K562 (cell line): Measurements from ENCODE around the gene INSL3. TPM values are rescaled to one million over a fixed set of nuclear protein-coding genes. Genes with fewer than 3 reads are reported as not detected.
A peak's percentile ranks its signal among the peaks of the same experiment; 100 is the strongest.

Source experiments
- ATAC-seq: fragments of 200-7000 bp; cut with Tn5 transposase; 3 replicates; pipeline ENCODE4 v1.9.1; 2020; ENCODE audit warnings: moderate library complexity
- BruUV-seq: library from RNA; stranded (reverse); fragments of 400-500 nt; replicated peaks from 2 replicates; lab custom pipeline; 2021; lab: Mats Ljungman, UMichigan
- CTCF ChIA-PET: fragments of 300-600 bp; formaldehyde crosslinking; extraction: SDS; loops from one replicate; lab custom pipeline; 2021; ENCODE audit warnings: low intra/inter-chr PET ratio; lab: Yijun Ruan, JAX
- POLR2A ChIA-PET: fragments of 300-600, 350-650 bp; sonication (Branson Sonifier 250); formaldehyde crosslinking; extraction: SDS; loops from one replicate; lab custom pipeline; 2021; ENCODE audit warnings: antibody characterized with exemption, inconsistent platforms; lab: Yijun Ruan, JAX
- DNase-seq, 4 experiments: peaks; one replicate each; pipeline versions ENCODE4 v3.0.0 to v3.0.0-alpha.2; 2011 to 2018; ENCODE audit warnings: low spot score in 3 of 4, mixed read lengths in 3 of 4; ENCODE audit errors: extremely low read depth in 1 of 4
- FAIRE-seq: peaks from 2 replicates; lab custom pipeline; 2011; peaks lifted over from hg19 to GRCh38; lab: Jason Lieb, UNC
- H2AFZ ChIP-seq: 2 replicates; pipeline ENCODE4 v1.6.0; 2011; ENCODE audit warnings: low read depth, low read length, control low read depth, inconsistent platforms
- H3K27ac ChIP-seq: fragments of 200-600 bp; 3 replicates; pipeline ENCODE4 v1.8.0; 2011; ENCODE audit warnings: low read depth, mild to moderate bottlenecking, control low read depth, inconsistent platforms, low read length, moderate library complexity, mixed read lengths; ENCODE audit errors: extremely low read depth
- H3K27me3 ChIP-seq, 2 experiments: fragments of 300-600 bp in 1 of 2; 2 replicates in 1 of 2; 3 replicates in 1 of 2; pipeline versions ENCODE4 v1.6.0 to v1.8.0; 2011; ENCODE audit warnings: inconsistent platforms in 2 of 2, low read length in 2 of 2, mild to moderate bottlenecking in 1 of 2, mixed read lengths in 1 of 2, moderate library complexity in 1 of 2; ENCODE audit not compliant: control insufficient read depth in 2 of 2, insufficient read depth in 2 of 2
- H3K36me3 ChIP-seq: fragments of 300-600 bp; 3 replicates; pipeline ENCODE4 v1.8.0; 2011; ENCODE audit warnings: mild to moderate bottlenecking, low read length, inconsistent platforms; ENCODE audit not compliant: control insufficient read depth, insufficient read depth
- H3K4me1 ChIP-seq, 2 experiments: fragments of 200-600 bp in 1 of 2; replicated peaks in 1 of 2; 2 replicates in 1 of 2; 3 replicates in 1 of 2; pipeline versions ENCODE4 v1.5.1 to v1.8.0; 2011; ENCODE audit warnings: inconsistent platforms in 2 of 2, low read length in 2 of 2, mild to moderate bottlenecking in 1 of 2, mixed read lengths in 1 of 2, moderate library complexity in 1 of 2; ENCODE audit not compliant: control insufficient read depth in 2 of 2, insufficient read depth in 2 of 2
- H3K4me2 ChIP-seq: 2 replicates; pipeline ENCODE4 v1.6.1; 2011; ENCODE audit warnings: low read length, control low read depth, inconsistent platforms, mixed read lengths; ENCODE audit not compliant: insufficient read depth
- H3K4me3 ChIP-seq: fragments of 200-600 bp; sonication (generic), shearing (Covaris generic); 2 replicates; pipeline ENCODE4 v1.5.1; 2016; ENCODE audit warnings: control low read depth, inconsistent platforms
- H3K79me2 ChIP-seq: fragments of 200-600 bp; 3 replicates; pipeline ENCODE4 v1.8.0; 2011; ENCODE audit warnings: low read length, inconsistent platforms; ENCODE audit not compliant: control insufficient read depth, insufficient read depth
- H3K9ac ChIP-seq, 2 experiments: 2 replicates each; pipeline versions ENCODE4 v1.6.0 to v1.6.1; 2011; ENCODE audit warnings: low read depth in 2 of 2, low read length in 2 of 2, control low read depth in 1 of 2, inconsistent platforms in 1 of 2, mild to moderate bottlenecking in 1 of 2, mixed read lengths in 1 of 2; ENCODE audit not compliant: insufficient read depth in 1 of 2
- H3K9me1 ChIP-seq: one replicate; pipeline ENCODE4 v1.6.0; 2011; ENCODE audit warnings: inconsistent platforms, mild to moderate bottlenecking, low read length, moderate library complexity; ENCODE audit not compliant: control insufficient read depth, insufficient read depth
- H3K9me3 ChIP-seq: replicated peaks from 2 replicates; pipeline ENCODE4 v1.5.1; 2011; ENCODE audit warnings: low read depth, low read length, inconsistent platforms; ENCODE audit not compliant: control insufficient read depth, insufficient read depth
- H4K20me1 ChIP-seq: replicated peaks from 2 replicates; pipeline ENCODE4 v1.6.1; 2011; ENCODE audit warnings: low read length, inconsistent platforms, mixed read lengths; ENCODE audit not compliant: control insufficient read depth, insufficient read depth
- ATF1 ChIP-seq, 2 experiments: fragments of 450-650 bp in 1 of 2; IDR thresholded peaks; 2 replicates each; pipeline ENCODE4 v1.6.1; 2016; ENCODE audit warnings: missing compliant biosample characterization in 1 of 2, missing genetic modification characterization in 1 of 2
- BCOR ChIP-seq: fragments of 450-650 bp; IDR thresholded peaks from 2 replicates; pipeline ENCODE4 v1.6.1; 2016
- BRD9 ChIP-seq: fragments of 450-650 bp; IDR thresholded peaks from 2 replicates; pipeline ENCODE4 v1.6.1; 2018; ENCODE audit warnings: low read depth; ENCODE audit not compliant: partially characterized antibody
- ETV1 ChIP-seq: fragments of 450-650 bp; conservative IDR thresholded peaks from 2 replicates; pipeline ENCODE4 v1.6.1; 2016; ENCODE audit warnings: missing genetic modification characterization, control low read depth, low read depth, missing compliant biosample characterization
- KDM1A ChIP-seq, 2 experiments: fragments of 450-650 bp; IDR thresholded peaks; 2 replicates each; pipeline ENCODE4 v1.6.1; 2016; ENCODE audit warnings: mild to moderate bottlenecking in 2 of 2
- KDM4B ChIP-seq, 2 experiments: fragments of 450-650 bp in 1 of 2; sonication (generic) in 1 of 2; IDR thresholded peaks; 2 replicates each; pipeline ENCODE4 v1.6.1; 2016 to 2017; ENCODE audit warnings: borderline replicate concordance in 2 of 2, antibody characterized with exemption in 1 of 2, low read depth in 1 of 2, mild to moderate bottlenecking in 1 of 2
- KLF1 ChIP-seq: fragments of 450-650 bp; IDR thresholded peaks from 2 replicates; pipeline ENCODE4 v1.6.1; 2016; ENCODE audit warnings: missing genetic modification characterization, missing compliant biosample characterization
- MXI1 ChIP-seq: IDR thresholded peaks from 2 replicates; pipeline ENCODE4 v1.6.1; 2011; ENCODE audit warnings: low read depth, mild to moderate bottlenecking, improper control_type of control experiment, low read length
- PHTF2 ChIP-seq: fragments of 250-450 bp; sonication (Bioruptor Pico); IDR thresholded peaks from 2 replicates; pipeline ENCODE4 v1.5.0; 2021; ENCODE audit warnings: mild to moderate bottlenecking
- RBM25 ChIP-seq: fragments of 200-400 bp; formaldehyde crosslinking; IDR thresholded peaks from 2 replicates; pipeline ENCODE4 v1.6.1; 2018; ENCODE audit warnings: low read length, low read depth, moderate library complexity; ENCODE audit not compliant: severe bottlenecking
- SNRNP70 ChIP-seq: fragments of 200-400 bp; formaldehyde crosslinking; optimal IDR thresholded peaks from 2 replicates; pipeline ENCODE3; 2017; ENCODE audit warnings: low read depth, low read length
- SPI1 ChIP-seq: IDR thresholded peaks from 2 replicates; pipeline ENCODE4 v1.6.1; 2011; ENCODE audit warnings: low read depth, low read length, control low read depth, borderline replicate concordance
- TCF7 ChIP-seq: sonication (generic); IDR thresholded peaks from 2 replicates; pipeline ENCODE4 v1.6.1; 2016; ENCODE audit warnings: antibody characterized with exemption, borderline replicate concordance
- ZBTB17 ChIP-seq: fragments of 450-650 bp; formaldehyde crosslinking; IDR thresholded peaks from 2 replicates; pipeline ENCODE4 v1.4.0; 2020; ENCODE audit warnings: mild to moderate bottlenecking
- WGBS: fragments of 100-300 bp; shearing (Covaris generic); methylation state at CpG from one replicate; pipeline ENCODE4 v1.1.6; 2016; ENCODE audit warnings: low coverage, mixed read lengths; ENCODE audit not compliant: insufficient coverage; ENCODE audit errors: missing lambda C conversion rate; 5-methylcytosine and 5-hydroxymethylcytosine counted together
- in situ Hi-C: fragments of 300-500 bp; cut with MboI; formaldehyde crosslinking; loops from 4 replicates; pipeline ENCODE4 v1.15.0; 2018; ENCODE audit warnings: inconsistent platforms, mixed read lengths
- intact Hi-C: fragments of 100-400 bp; cut with micrococcal nuclease; formaldehyde crosslinking; loops from 2 replicates; pipeline ENCODE4 v1.14.2; 2022
- polyA plus RNA-seq, 8 experiments: library from polyadenylated mRNA; depleted of rRNA in 4 of 8; stranded (reverse) in 5 of 8; unstranded in 3 of 8; fragments of >200 nt; fragmentation: Nextera tagmentation in 2 of 8; fragmentation: Illumina TruSeq in 1 of 8; extraction: Ambion mirVana in 2 of 8; extraction: Trizol in 1 of 8; gene quantifications; 2 replicates each; pipeline versions ENCODE4 v1.2.1 to v1.2.3, GENCODE V29; 2011 to 2014; ENCODE audit warnings: inconsistent platforms in 1 of 8, missing spikeins in 1 of 8
- total RNA-seq, 7 experiments: library from RNA; depleted of rRNA in 6 of 7; stranded (reverse); fragments of >200 nt in 6 of 7; fragmentation: Illumina TruSeq in 2 of 7; extraction: Trizol in 2 of 7; gene quantifications; 2 replicates each; pipeline versions ENCODE4 v1.2.1 to v1.2.3, GENCODE V29; 2011 to 2021; ENCODE audit warnings: low replicate concordance in 1 of 7
- TF ChIP-seq, protein P1 (sequence below): sonication (generic); formaldehyde crosslinking; IDR thresholded peaks from 2 replicates; pipeline ENCODE4 v1.8.0; 2023; ENCODE audit warnings: missing genetic modification reagents, mild to moderate bottlenecking, borderline replicate concordance
- TF ChIP-seq, protein P2 (sequence below): fragments of 250-450 bp; sonication (Bioruptor Pico); IDR thresholded peaks from 2 replicates; pipeline ENCODE4 v1.5.0; 2021
- TF ChIP-seq, protein P3 (sequence below): sonication (generic); formaldehyde crosslinking; IDR thresholded peaks from 2 replicates; pipeline ENCODE4 v1.8.0; 2022; ENCODE audit warnings: missing genetic modification reagents, mild to moderate bottlenecking, moderate library complexity, borderline replicate concordance

Gene INSL3
- total and polyA plus RNA-seq, 9 of the 15 experiments (the other 6 are each of a cell fraction or from before 2014, with no cell fraction given), result not detected

DNA sequence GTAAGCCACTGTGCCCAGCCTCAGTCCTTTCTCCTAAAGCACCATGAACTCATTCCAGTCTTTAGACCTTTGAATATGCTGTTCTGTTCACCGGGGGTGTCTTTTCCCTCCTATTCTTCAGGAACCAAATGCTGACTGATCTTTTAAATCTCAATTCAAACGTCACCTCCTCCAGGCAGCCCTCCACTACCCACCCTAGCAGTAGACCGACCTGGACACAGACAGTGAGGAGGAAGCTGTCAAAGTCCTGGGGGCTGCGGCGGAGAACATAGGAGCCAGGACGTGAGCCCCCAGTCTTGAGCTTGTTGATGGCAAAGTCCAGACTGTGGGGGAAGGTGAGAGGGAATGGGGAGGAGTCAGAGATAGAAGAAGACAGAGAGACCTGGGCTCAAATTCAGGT, 18.7 kb upstream of the INSL3 start:
- Histone ChIP-seq H3K4me1 (peaks cover 0 to 39% of the 10 kb centered on the region in 2 experiments; a peak in 3 of 5 replicates), H3K9me1 (peaks cover 4% of the 10 kb centered on the region), H2AFZ (no peak overlapping the region), H3K79me2 (peaks cover 10% of the 10 kb centered on the region; the same call in 2 of the 3 replicates), H3K36me3 (no peaks in the 10 kb centered on the region), H3K4me2 (no peak overlapping the region), H3K4me3 (no peak overlapping the region), H3K27ac (no peak overlapping the region), H3K9me3 (no peaks in the 10 kb centered on the region), H3K27me3 (peaks cover 7 to 25% of the 10 kb centered on the region in 2 experiments; a peak in 3 of 5 replicates), H3K9ac (no peak overlapping the region), H4K20me1 (no peaks in the 10 kb centered on the region)
- 16% methylated on average over 6 of the region's 6 CpGs for WGBS
- ChIA-PET POLR2A (no interaction called here), CTCF (no interaction called here)
- BruUV-seq, result no TSS peak
- intact Hi-C loops (no loop called here), in situ Hi-C loops (no loop called here)
- FAIRE-seq (no peak), DNase-seq (peak in 1 of 4 experiments; percentile 7), ATAC-seq (no peak)
- TF ChIP-seq KLF1 (no peak), SPI1 (no peak), MXI1 (no peak), ZBTB17 (CRISPR knock-in tag) (no peak), RBM25 (peak; percentile 53), ETV1 (tag) (no peak), KDM1A (IDR thresholded peaks at IDR 0.05) (0 out of 4 replicates have a peak, but pooled peaks of 1 of the 2 experiments have one; percentile 11), PHTF2 (no peak), TCF7 (no peak), BRD9 (no peak), SNRNP70 (no peak), BCOR (peak; percentile 53), KDM4B (IDR thresholded peaks at IDR 0.05; ENCODE audit: borderline replicate concordance in 2 of 2, low read depth in 1 of 2) (no peak), ATF1 (CRISPR knock-in tag; IDR thresholded peaks at IDR 0.05) (no peak), ATF1 (tag; IDR thresholded peaks at IDR 0.05) (no peak)
- TF ChIP-seq, protein P1, sequence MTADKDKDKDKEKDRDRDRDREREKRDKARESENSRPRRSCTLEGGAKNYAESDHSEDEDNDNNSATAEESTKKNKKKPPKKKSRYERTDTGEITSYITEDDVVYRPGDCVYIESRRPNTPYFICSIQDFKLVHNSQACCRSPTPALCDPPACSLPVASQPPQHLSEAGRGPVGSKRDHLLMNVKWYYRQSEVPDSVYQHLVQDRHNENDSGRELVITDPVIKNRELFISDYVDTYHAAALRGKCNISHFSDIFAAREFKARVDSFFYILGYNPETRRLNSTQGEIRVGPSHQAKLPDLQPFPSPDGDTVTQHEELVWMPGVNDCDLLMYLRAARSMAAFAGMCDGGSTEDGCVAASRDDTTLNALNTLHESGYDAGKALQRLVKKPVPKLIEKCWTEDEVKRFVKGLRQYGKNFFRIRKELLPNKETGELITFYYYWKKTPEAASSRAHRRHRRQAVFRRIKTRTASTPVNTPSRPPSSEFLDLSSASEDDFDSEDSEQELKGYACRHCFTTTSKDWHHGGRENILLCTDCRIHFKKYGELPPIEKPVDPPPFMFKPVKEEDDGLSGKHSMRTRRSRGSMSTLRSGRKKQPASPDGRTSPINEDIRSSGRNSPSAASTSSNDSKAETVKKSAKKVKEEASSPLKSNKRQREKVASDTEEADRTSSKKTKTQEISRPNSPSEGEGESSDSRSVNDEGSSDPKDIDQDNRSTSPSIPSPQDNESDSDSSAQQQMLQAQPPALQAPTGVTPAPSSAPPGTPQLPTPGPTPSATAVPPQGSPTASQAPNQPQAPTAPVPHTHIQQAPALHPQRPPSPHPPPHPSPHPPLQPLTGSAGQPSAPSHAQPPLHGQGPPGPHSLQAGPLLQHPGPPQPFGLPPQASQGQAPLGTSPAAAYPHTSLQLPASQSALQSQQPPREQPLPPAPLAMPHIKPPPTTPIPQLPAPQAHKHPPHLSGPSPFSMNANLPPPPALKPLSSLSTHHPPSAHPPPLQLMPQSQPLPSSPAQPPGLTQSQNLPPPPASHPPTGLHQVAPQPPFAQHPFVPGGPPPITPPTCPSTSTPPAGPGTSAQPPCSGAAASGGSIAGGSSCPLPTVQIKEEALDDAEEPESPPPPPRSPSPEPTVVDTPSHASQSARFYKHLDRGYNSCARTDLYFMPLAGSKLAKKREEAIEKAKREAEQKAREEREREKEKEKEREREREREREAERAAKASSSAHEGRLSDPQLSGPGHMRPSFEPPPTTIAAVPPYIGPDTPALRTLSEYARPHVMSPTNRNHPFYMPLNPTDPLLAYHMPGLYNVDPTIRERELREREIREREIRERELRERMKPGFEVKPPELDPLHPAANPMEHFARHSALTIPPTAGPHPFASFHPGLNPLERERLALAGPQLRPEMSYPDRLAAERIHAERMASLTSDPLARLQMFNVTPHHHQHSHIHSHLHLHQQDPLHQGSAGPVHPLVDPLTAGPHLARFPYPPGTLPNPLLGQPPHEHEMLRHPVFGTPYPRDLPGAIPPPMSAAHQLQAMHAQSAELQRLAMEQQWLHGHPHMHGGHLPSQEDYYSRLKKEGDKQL, result no peak
- TF ChIP-seq, protein P2, sequence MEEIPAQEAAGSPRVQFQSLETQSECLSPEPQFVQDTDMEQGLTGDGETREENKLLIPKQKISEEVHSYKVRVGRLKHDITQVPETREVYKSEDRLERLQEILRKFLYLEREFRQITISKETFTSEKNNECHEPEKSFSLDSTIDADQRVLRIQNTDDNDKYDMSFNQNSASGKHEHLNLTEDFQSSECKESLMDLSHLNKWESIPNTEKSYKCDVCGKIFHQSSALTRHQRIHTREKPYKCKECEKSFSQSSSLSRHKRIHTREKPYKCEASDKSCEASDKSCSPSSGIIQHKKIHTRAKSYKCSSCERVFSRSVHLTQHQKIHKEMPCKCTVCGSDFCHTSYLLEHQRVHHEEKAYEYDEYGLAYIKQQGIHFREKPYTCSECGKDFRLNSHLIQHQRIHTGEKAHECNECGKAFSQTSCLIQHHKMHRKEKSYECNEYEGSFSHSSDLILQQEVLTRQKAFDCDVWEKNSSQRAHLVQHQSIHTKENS (CRISPR knock-in tag), result no peak
- TF ChIP-seq, protein P3, sequence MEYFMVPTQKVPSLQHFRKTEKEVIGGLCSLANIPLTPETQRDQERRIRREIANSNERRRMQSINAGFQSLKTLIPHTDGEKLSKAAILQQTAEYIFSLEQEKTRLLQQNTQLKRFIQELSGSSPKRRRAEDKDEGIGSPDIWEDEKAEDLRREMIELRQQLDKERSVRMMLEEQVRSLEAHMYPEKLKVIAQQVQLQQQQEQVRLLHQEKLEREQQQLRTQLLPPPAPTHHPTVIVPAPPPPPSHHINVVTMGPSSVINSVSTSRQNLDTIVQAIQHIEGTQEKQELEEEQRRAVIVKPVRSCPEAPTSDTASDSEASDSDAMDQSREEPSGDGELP (CRISPR knock-in tag), result no peak
